Trophoblast cell (in vitro differentiated cells and primary cell): Measurements from ENCODE around the gene HUWE1.

ENCODE experiments used
- DNase-seq, 2 donors: peaks; one replicate each; pipeline ENCODE4 v3.0.0-alpha.2; 2016
- H2AFZ ChIP-seq: 2 replicates; pipeline ENCODE4 v1.6.1; 2013; ENCODE audit warnings: low read length, moderate library complexity, mild to moderate bottlenecking; ENCODE audit not compliant: insufficient read depth, poor library complexity
- H2AK5ac ChIP-seq: 2 replicates; pipeline ENCODE4 v1.6.1; 2013; ENCODE audit warnings: mild to moderate bottlenecking, low read length
- H2BK120ac ChIP-seq: 2 replicates; pipeline ENCODE4 v1.6.1; 2013; ENCODE audit warnings: low read length, mild to moderate bottlenecking, moderate library complexity; ENCODE audit not compliant: insufficient read depth, poor library complexity
- H2BK12ac ChIP-seq: 2 replicates; pipeline ENCODE4 v1.6.1; 2013; ENCODE audit warnings: mild to moderate bottlenecking, low read length, moderate library complexity
- H2BK5ac ChIP-seq: 2 replicates; pipeline ENCODE4 v1.6.1; 2013; ENCODE audit warnings: low read length, low read depth, moderate library complexity, mild to moderate bottlenecking; ENCODE audit not compliant: poor library complexity
- H3K14ac ChIP-seq: 2 replicates; pipeline ENCODE4 v1.6.1; 2013; ENCODE audit warnings: mild to moderate bottlenecking, low read length
- H3K18ac ChIP-seq: 2 replicates; pipeline ENCODE4 v1.6.1; 2013; ENCODE audit warnings: mild to moderate bottlenecking, low read length
- H3K23ac ChIP-seq: 2 replicates; pipeline ENCODE4 v1.6.1; 2013; ENCODE audit warnings: low read length
- H3K27ac ChIP-seq: 2 replicates; pipeline ENCODE4 v1.5.1; 2013; ENCODE audit warnings: low read depth, mild to moderate bottlenecking, inconsistent platforms, low read length, moderate library complexity
- H3K27me3 ChIP-seq: 2 replicates; pipeline ENCODE4 v1.6.1; 2013; ENCODE audit warnings: inconsistent platforms, mild to moderate bottlenecking, low read length, moderate library complexity; ENCODE audit not compliant: insufficient read depth
- H3K36me3 ChIP-seq, 2 experiments: 1 replicate in 1 of 2; 2 replicates in 1 of 2; pipeline ENCODE4 v1.6.1; 2013; ENCODE audit warnings: low read length in 2 of 2, mild to moderate bottlenecking in 2 of 2, moderate library complexity in 1 of 2; ENCODE audit not compliant: insufficient read depth in 2 of 2, control insufficient read depth in 1 of 2
- H3K4ac ChIP-seq: 2 replicates; pipeline ENCODE4 v1.6.1; 2013; ENCODE audit warnings: low read depth, mild to moderate bottlenecking, low read length, moderate library complexity
- H3K4me1 ChIP-seq, 2 experiments: 1 replicate in 1 of 2; 2 replicates in 1 of 2; pipeline ENCODE4 v1.6.1; 2013; ENCODE audit warnings: low read length in 2 of 2, mild to moderate bottlenecking in 2 of 2, moderate library complexity in 1 of 2; ENCODE audit not compliant: insufficient read depth in 2 of 2, control insufficient read depth in 1 of 2
- H3K4me2 ChIP-seq: 2 replicates; pipeline ENCODE4 v1.6.1; 2013; ENCODE audit warnings: inconsistent platforms, mild to moderate bottlenecking, low read length, moderate library complexity
- H3K4me3 ChIP-seq: 2 replicates; pipeline ENCODE4 v1.5.1; 2013; ENCODE audit warnings: mild to moderate bottlenecking, low read depth, low read length, inconsistent platforms
- H3K79me1 ChIP-seq: one replicate; pipeline ENCODE4 v1.6.1; 2013; ENCODE audit warnings: low read length
- H3K79me2 ChIP-seq: 2 replicates; pipeline ENCODE4 v1.6.1; 2013; ENCODE audit warnings: low read length, mild to moderate bottlenecking; ENCODE audit not compliant: control insufficient read depth, insufficient read depth, poor library complexity
- H3K9ac ChIP-seq: 2 replicates; pipeline ENCODE4 v1.6.1; 2013; ENCODE audit warnings: mild to moderate bottlenecking, low read length
- H3K9me3 ChIP-seq: 2 replicates; pipeline ENCODE4 v1.6.1; 2013; ENCODE audit warnings: low read depth, mild to moderate bottlenecking, control low read depth, inconsistent platforms, low read length; ENCODE audit not compliant: insufficient read depth
- H4K12ac ChIP-seq: 2 replicates; pipeline ENCODE4 v1.6.1; 2013; ENCODE audit warnings: low read depth, mild to moderate bottlenecking, low read length, moderate library complexity
- H4K8ac ChIP-seq: 2 replicates; pipeline ENCODE4 v1.6.1; 2013; ENCODE audit warnings: low read depth, mild to moderate bottlenecking, low read length, moderate library complexity
- H4K91ac ChIP-seq: one replicate; pipeline ENCODE4 v1.6.1; 2013; ENCODE audit warnings: low read depth, mild to moderate bottlenecking, low read length, moderate library complexity
- WGBS: extraction: QIAGEN DNeasy Blood & Tissue Kit; methylation state at CpG from one replicate; pipeline ENCODE4 v1.1.7; 2013; ENCODE audit warnings: missing lambda C conversion rate; ENCODE audit not compliant: insufficient read length, insufficient coverage; ENCODE audit errors: extremely low coverage; 5-methylcytosine and 5-hydroxymethylcytosine counted together

Gene HUWE1

GRCh38 chrX:53583571-53583970 lies 102.9 kb downstream of the HUWE1 start:
- Histone ChIP-seq H3K27ac (no peak overlapping the region), H3K79me1 (no peaks in the 10 kb centered on the region), H2BK5ac (no peak overlapping the region), H2AFZ (no peak overlapping the region), H4K12ac (no peak overlapping the region), H4K91ac (no peak overlapping the region), H3K36me3 (peaks cover 22 to 35% of the 10 kb centered on the region in 2 experiments), H3K9ac (no peak overlapping the region), H3K79me2 (no peaks in the 10 kb centered on the region), H3K4me3 (no peak overlapping the region), H3K4me1 (no peaks in the 10 kb centered on the region), H3K18ac (no peak overlapping the region), H4K8ac (no peak overlapping the region), H3K4ac (no peak overlapping the region), H3K4me2 (no peak overlapping the region), H2BK120ac (no peak overlapping the region), H3K14ac (no peak overlapping the region), H2AK5ac (no peak overlapping the region), H2BK12ac (no peak overlapping the region), H3K23ac (no peak overlapping the region), H3K9me3 (no peaks in the 10 kb centered on the region), H3K27me3 (no peaks in the 10 kb centered on the region)
- DNase-seq: no peak
- no CpG with 5 or more reads among the region's 7 CpGs for whole genome bisulfite sequencing

DNA sequence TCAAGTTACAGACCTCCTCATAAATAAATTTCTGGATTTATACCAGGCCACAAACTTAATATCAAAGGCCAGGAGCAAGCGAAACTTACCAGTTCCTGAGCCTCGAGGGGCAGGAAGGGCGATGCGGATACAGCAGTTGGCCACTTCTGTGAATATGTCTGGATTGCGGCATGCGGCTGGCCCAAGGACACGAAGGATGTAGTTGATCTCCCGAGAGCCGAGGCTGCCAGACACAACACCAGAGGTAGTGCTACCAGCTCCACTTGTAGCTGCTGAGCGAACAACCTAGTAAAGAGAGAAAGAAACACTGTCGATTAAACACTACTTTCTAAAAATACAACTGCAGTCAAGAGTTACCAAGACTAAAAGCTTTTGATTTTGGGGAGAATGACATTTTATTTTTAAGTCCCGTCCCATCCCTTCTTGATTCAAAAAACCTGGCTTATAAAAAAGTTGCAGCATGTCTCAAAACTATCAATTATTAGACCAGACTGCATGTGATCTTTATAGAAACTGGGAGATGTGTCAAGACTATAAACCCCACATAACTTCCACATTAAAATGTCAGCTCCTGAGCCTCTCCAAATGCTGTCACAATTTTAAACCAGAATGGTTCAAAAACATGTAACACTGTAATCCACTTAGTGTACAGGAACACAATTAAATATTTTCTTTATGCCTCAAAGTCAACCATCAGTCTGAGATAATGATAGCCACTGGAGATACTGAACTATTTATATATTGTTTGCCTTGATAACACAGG lies 105.6 kb downstream of the HUWE1 start:
- no CpG with 5 or more reads among the region's 12 CpGs for WGBS
- Histone ChIP-seq H3K27ac (no peak overlapping the region), H4K91ac (no peak overlapping the region), H3K27me3 (no peaks in the 10 kb centered on the region), H3K79me1 (no peaks in the 10 kb centered on the region), H3K18ac (no peak overlapping the region), H3K14ac (no peak overlapping the region), H3K23ac (no peak overlapping the region), H2AK5ac (no peak overlapping the region), H3K4me2 (no peak overlapping the region), H2BK12ac (no peak overlapping the region), H3K79me2 (no peaks in the 10 kb centered on the region), H3K36me3 (peaks cover 22 to 32% of the 10 kb centered on the region in 2 experiments), H2BK120ac (no peak overlapping the region), H3K4me1 (no peaks in the 10 kb centered on the region), H4K12ac (peak overlapping the region; percentile 80), H2AFZ (no peak overlapping the region), H4K8ac (no peak overlapping the region), H3K9me3 (no peaks in the 10 kb centered on the region), H3K4me3 (no peak overlapping the region), H3K9ac (no peak overlapping the region), H2BK5ac (no peak overlapping the region), H3K4ac (no peak overlapping the region)
- DNase-seq: no peak

DNA sequence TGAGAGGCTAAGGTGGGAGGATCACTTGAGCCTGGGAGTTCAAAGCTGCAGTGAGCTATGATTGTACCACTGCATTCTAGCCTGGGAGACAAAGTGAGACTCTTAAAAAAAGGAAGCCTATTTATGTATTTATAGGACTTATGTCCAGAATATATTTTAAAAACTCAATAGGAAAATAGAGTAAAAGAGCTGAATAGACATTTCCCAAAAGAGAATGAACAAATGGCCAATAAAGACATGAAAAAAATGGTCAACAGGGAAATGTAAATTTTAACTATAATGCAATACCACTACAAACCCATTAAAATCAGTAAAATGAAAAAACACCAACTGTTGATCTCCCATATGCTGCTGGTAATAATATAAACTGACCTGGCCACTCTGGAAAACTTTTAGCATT lies 115.0 kb downstream of the HUWE1 start:
- no peak for DNase-seq
- no peaks in the 10 kb centered on the region for H3K79me2 ChIP-seq
- H3K23ac ChIP-seq: no peak overlapping the region
- H2BK12ac ChIP-seq: no peak overlapping the region
- no peak overlapping the region for H2BK120ac ChIP-seq
- no peak overlapping the region for H3K27ac ChIP-seq
- no peak overlapping the region for H4K8ac ChIP-seq
- no peak overlapping the region for H2AK5ac ChIP-seq
- H3K4me3 ChIP-seq: no peak overlapping the region
- H2AFZ ChIP-seq: no peak overlapping the region
- no peak overlapping the region for H3K14ac ChIP-seq
- no peak overlapping the region for H3K9ac ChIP-seq
- no peak overlapping the region for H3K4ac ChIP-seq
- no peak overlapping the region for H3K18ac ChIP-seq
- no peak overlapping the region for H3K4me2 ChIP-seq
- no peaks in the 10 kb centered on the region for H3K4me1 ChIP-seq
- H3K9me3 ChIP-seq: no peaks in the 10 kb centered on the region
- peaks cover 24 to 37% of the 10 kb centered on the region in 2 experiments for H3K36me3 ChIP-seq
- H2BK5ac ChIP-seq: no peak overlapping the region
- no peak overlapping the region for H4K91ac ChIP-seq
- no peaks in the 10 kb centered on the region for H3K79me1 ChIP-seq
- H4K12ac ChIP-seq: no peak overlapping the region
- H3K27me3 ChIP-seq: no peaks in the 10 kb centered on the region

DNA sequence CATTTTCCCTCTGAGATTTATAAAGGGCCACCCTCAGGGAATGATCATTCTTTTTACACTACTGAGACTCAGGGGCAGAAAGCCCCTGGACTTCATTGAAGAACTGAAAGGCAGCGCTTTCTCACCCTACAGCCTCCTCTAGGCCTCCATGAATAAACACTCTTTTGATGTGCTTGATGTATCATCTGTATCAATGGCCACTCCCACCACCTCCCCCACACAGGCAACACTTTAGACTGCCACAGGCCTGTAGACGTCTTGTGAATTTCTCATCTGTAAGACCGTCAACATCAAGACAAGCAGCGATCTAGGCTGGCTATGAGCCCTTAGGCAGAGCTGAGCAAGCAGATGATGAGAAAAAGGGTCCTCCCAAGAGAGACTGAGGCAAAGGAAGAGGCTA lies 123.2 kb downstream of the HUWE1 start:
- no peak overlapping the region for H4K12ac ChIP-seq
- H4K8ac ChIP-seq: no peak overlapping the region
- WGBS: no CpG with 5 or more reads among the region's 4 CpGs
- no peak overlapping the region for H3K9ac ChIP-seq
- no peak overlapping the region for H3K27ac ChIP-seq
- H3K36me3 ChIP-seq: peaks cover 38 to 74% of the 10 kb centered on the region in 2 experiments
- H3K23ac ChIP-seq: no peak overlapping the region
- H3K4ac ChIP-seq: no peak overlapping the region
- H3K4me2 ChIP-seq: no peak overlapping the region
- no peaks in the 10 kb centered on the region for H3K79me1 ChIP-seq
- no peak overlapping the region for H2AFZ ChIP-seq
- H2BK12ac ChIP-seq: no peak overlapping the region
- no peaks in the 10 kb centered on the region for H3K4me1 ChIP-seq
- H3K4me3 ChIP-seq: no peak overlapping the region
- H4K91ac ChIP-seq: no peak overlapping the region
- peaks cover 2% of the 10 kb centered on the region for H3K9me3 ChIP-seq
- H3K27me3 ChIP-seq: no peaks in the 10 kb centered on the region
- H2BK5ac ChIP-seq: no peak overlapping the region
- H2BK120ac ChIP-seq: no peak overlapping the region
- H3K18ac ChIP-seq: no peak overlapping the region
- DNase-seq: no peak
- no peak overlapping the region for H3K14ac ChIP-seq
- H3K79me2 ChIP-seq: no peaks in the 10 kb centered on the region
- H2AK5ac ChIP-seq: no peak overlapping the region
